Stimulated activated CD4-positive, alpha-beta T cell treated with anti-CD3 and anti-CD28 coated beads, Interleukin-4, amount 100 ng/mL, for 48 hours (primary cell): ENCODE measurements around the gene LRRC73.
A peak's percentile ranks its signal among the peaks of the same experiment; 100 is the strongest.
"Not testable (repeated sequence)": the region's sequence is repeated elsewhere in the genome, so short reads cannot be mapped to it uniquely, and the experiment has no call there.

Experiments
- DNase-seq, 2 donors: peaks; one replicate each; pipeline ENCODE4 v3.0.0-alpha.2; 2020; ENCODE audit warnings: low read depth in 2 of 2

Gene LRRC73

DNA sequence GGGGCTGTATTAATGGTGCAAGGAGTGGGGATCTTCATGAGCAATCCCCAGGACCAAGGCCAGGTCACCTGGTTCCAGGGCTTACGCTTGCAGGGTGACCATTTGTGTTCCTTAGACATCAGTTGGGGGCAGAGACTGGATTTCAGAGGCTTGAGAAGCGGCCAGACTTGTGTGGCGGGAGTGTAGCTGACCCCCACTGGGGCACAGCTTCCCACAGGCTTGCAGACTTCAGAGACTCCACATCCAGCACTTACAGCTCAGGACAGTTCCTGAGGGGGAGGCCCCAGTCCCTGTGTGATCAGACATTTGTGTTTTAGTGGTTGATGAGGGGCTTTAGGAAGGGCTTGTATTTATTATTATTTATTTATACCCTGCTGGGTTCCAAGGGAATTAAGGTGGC is 17.5 kb downstream of the LRRC73 start:
- no peak for DNase-seq

DNA sequence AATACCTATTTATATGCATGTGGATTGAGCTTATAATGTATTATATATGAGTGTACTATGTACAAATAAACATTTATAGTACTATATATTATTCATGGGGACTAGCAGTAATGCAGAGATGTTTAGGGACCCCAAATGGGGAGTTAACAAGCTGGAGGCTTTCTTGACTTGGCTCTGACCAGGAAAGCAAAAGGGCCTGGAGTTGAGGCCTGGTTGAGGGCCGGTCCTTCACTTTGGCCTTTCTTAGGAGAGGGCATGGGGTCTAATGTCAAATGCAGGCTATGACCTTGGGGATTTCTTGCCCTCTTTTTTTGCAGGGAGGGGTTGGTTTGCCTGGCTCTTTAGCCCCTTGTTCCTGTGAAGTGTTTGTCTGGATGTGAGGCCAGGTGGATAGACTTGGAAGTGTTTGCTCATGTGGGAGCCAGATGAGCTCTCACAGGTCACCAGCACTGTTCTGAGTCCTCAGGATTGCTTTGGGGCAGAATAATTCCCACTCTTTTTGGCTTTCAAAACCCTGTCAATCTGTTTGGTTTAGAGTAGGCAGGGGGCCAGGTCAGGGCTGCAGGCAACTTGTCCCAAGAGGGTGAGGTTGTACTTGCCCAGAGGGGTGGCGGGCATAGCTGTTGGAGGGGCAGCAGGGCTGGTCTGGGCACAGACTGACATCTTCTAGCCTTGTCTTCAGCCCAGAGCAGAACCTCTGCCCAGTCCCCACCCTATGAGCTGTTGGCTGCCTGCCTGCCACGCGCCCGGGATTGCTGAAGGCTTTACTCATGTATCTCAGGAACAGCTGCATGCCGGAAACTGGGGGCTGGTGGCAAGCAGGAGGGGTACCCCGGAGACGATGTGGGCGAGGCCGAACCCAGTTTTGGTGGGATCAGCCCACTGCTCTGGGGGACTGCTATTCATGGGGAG is 18.1 kb downstream of the LRRC73 start:
- DNase-seq = no peak

DNA sequence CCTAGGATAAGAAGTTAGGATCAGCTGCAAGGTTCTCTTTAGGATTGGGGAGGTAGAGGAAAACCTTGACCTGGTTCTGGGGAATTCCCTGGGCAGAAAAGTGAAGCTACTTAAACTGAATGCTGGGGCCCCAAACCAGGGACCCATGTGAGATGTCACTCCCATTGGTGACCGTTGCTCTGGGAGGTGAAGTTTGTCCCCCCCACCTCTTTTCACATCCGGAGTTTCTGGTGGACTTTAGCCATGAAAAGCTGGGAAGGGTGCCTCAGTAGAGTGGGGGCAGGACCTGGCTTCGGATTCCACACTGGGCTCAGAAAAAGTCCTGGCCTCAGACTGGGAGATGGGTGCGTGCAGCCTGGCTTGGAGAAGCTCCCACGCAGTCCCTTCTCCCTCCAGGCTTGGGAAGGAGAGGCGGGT is 19.6 kb downstream of the LRRC73 start:
- DNase-seq = no peak

DNA sequence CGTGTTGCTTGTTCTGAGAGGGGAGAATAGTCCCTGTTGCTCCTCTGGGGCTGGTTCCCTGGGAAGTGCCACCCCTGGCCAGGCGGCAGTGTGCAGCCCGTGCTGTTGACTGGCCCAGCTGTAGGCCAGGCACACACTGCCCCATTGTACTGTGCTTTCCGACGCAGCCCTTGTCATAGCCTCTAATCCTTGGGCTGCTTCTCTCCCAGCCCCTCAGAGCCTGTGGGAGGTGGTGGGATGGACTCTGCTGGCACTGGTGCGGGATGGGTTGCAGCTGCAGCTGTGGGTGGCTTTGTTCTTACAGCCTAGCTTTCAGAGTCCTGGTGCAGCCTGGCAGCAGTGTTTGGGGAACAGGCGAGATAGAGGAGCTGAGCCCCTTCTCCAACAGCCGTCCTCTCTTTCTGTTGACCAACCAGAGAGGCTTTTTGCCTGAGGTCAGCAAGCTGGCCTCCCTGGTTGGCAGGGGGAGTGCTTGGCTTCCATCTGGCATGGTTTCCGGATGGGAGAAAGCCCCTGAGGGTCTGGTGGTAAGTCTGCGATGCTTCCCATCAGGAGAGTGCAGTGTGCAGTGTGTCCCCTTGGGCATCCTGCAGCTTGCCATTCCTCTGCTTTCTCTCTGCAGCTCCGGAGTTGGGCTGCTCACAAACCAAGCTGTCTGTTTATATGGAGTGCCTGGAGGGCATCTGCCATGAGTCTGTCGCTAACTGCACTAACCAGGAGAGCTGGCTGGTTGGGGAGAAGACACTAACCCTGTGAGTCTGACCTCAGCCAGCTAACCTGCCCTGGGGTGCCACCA is 20.7 kb downstream of the LRRC73 start:
- no peak for DNase-seq

DNA sequence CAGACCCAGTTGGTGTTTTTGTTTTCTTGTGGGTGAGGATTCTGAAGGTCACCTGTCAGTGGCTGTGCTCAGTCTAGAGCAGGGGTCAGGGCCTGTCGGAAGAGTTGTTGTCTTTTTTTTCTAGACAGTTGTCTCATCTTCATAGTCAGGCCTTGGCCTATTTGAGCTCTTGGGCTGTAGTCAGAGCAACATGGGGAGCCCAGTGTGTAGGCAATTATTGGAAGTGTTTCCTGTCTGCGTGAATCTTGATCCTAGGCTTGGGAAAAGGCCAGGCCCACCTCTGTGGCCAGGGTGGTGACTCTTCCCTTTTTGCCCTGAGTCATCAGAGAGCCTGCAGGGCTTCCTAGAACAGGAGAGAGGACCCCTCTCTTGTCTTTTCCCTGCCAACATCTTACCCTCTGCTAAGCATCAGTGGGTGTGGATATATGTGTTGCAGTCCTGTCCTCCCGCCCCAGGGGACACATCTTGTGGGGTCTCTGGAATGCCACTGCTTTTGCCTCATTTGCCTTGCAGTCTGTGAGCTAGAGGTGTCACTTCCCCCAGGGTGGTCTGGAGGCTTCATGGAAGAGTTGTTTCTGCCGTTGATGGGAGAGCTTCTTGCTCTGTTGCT is 21.4 kb downstream of the LRRC73 start:
- DNase-seq = no peak

DNA sequence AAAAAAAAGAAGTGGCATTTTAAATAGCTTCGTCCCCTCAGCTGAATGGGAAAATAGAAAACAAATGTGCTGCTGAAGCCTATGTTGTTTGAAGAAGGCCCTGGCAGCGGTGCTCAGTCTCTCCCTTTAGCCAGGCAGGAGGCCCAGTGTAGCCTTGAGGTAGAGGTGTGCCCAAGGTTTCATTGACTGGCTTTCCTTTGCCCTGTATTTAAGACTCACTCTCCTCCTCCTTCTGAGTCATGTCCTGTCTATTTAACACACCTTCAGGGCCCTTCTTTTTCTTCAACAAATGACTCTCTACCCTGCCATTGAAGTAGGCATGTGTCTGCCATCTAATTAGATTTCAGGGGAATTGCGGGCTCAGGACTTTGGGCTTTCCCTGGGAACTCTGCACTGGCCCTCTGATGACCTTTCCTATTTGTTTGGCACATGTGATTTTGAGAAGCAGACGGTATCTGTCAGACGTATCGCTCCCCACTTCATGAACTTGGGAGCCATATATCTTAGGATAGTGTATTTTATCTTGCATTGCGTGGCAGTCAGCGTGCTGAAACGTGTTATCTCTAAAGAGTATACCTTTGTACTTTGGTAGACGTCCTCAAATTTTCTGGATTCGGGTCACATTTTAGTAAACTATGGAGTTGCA is 28.4 kb downstream of the LRRC73 start:
- DNase-seq = no peak

DNA sequence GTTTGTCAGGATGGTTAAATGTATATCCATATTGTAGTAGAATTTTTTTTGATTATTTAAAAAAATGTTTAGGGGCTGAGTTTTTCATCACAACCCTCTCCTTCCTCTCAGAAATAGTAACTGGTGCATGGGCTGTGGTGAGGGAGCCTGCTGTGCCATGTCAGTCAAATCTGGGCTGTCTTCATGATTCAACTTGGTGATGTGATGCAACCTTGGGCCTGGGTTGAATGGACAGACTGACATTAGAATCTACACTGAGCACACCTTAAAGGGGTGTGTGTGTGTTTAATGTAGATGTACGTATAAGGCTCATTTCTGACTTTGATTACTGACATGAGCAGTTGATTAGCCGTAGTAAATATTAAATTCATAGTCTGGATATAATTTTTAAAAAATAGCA is 29.1 kb downstream of the LRRC73 start:
- DNase-seq = no peak

DNA sequence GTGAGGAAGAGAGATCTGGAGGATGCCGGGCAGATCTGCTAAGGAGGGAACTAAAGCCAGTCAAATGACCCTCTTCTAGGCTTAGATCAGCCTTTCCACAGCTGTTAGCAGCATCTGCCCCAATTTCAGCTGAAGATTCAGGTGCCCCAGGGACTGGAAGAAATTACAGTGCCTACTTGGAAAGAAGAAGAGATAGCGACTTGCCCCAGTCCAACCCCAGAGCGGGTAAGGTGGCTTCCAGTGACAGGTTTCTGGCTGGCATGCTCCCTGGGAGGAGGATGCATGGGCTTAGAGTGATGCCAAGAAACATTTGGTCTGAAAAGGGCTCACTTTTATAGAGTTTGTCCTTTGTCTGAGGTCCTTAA is 32.2 kb downstream of the LRRC73 start:
- no peak for DNase-seq

DNA sequence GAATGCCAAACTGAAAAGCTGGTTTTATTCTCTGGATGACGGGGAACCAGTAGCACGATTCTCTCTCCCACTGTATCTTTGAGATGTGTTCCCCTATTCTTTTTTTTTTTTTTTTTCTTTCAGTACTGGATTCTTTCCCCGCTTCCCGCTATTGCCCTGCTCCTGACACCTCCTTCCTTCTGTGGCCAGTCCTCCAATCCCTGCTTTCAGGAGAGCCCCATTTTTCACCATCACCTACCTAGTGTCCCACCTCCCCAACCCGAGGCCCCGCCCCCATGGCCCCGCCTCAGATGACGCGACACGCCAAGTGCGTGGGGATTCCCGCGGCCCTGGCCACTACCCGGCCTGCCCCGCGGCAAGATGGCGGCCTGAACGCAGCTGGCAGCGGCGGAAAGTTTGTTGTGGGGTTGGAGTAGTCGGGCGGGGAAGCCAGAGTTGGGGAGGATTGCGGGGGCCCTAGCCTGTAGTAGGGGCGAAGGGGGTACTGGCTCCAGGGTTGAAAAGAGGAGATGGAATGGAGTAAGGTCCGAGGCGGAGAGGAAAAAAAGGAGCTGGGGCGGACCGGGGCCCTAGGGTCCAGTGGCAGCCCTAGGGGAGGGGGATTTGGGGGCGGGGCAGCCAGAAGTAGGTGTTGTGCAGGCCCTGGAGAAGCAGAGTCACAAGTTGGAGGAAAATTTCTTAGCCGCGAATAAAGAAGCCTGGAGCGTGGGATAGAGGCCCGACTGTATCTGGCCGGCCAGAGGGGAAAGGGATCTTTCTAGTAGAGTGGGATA is 32.7 kb downstream of the LRRC73 start, which contains the start of gene TJAP1:
Gene TJAP1, plus strand, starts transcription at position 336 of the 773 bp plus-strand sequence. CDS start 21,432 bp downstream, outside the sequence.
- peak; percentile 98 to 99 for DNase-seq

DNA sequence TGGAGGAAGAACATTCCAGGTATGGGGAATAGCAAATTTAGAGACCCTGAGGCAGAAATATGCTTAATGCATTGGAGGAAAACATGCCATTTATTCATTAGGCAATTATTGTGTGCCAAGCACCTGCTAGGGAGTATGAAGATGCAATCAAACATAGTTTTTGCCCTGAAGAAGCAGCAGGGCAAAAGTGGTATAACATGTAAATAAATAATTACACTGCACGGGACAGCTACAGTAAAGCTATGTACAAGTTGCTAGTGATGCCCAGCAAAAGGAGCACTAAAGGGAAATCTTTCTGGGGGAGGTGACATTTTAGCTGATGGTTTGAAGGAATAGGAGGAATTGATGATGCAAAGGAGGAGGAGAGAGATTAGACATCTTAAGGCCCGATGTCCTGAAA is 33.4 kb downstream of the LRRC73 start:
- DNase-seq = no peak

DNA sequence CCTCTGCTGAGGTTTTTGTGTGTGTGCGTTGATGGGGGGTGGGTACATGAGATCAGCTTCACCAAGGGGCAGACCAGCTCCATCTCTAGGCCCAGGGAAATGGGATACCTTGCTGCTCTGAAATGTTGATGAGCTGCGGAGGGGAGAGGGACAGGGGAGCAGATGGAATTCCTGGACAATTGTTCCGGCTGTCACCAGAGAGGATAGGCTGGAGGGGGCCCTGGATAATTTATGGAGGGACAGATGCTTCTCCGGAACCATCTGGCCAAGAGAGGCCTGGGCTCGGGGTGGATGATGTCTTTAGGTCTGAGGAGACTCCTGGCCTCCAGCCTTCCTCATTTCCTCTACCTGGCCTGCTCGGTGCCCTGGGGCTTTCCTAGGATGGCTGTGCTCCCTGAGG is 34.6 kb downstream of the LRRC73 start:
- no peak for DNase-seq

DNA sequence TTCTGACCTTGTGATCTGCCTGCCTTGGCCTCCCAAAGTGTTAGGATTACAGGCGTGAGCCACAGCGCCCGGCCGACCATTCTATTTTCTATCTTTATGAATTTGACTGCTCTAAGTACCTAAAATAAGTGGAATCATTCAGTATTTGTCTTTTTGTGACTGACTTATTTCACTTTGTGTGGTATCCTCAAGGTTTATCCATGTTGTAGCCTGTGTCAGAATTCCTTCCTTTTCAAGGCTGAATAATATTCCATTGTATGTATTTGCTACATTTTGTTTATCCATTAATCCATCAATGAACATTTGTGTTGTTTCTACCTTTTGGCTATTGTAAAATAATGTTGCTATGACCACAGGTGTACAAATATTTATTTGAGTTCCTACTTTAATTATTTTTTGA is 37.6 kb downstream of the LRRC73 start:
- DNase-seq = no peak

DNA sequence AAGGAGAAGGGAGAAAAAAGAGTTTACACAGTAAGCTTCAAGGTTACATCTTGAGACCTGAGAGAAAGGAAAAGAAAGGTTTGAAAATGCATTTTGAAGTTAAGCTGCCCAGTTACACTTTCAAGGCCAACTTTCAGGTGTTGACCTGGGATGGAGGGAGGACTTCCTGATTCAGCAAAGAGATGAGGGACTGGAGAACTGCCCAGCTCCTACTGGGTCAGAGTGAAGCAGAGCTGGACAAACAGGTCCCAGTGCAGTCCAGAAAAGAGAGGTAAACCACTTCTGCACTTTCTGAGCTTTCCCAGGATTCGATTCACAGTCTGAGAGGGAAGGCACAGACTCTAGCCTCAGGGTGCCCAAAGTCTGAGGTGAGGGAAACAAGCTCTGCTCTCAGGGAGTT is 38.7 kb downstream of the LRRC73 start:
- no peak for DNase-seq

DNA sequence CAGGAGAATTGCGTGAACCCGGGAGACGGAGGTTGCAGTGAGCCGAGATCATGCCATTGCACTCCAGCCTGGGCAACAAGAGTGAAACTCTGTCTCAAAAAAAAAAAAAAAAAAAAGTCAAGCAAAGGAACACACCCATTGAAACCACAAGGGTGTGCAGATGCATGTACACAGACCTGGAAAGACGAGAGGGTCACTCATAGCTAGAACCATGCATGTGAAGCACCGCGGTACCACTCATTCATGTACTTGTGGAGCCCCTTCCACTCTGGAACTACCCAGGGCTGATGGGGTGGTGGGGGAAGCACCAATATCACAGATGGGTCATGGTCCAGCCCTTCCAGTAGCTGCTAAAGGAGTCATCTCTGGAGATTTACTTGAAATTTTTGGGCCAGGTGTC is 40.2 kb downstream of the LRRC73 start:
- DNase-seq = no peak

DNA sequence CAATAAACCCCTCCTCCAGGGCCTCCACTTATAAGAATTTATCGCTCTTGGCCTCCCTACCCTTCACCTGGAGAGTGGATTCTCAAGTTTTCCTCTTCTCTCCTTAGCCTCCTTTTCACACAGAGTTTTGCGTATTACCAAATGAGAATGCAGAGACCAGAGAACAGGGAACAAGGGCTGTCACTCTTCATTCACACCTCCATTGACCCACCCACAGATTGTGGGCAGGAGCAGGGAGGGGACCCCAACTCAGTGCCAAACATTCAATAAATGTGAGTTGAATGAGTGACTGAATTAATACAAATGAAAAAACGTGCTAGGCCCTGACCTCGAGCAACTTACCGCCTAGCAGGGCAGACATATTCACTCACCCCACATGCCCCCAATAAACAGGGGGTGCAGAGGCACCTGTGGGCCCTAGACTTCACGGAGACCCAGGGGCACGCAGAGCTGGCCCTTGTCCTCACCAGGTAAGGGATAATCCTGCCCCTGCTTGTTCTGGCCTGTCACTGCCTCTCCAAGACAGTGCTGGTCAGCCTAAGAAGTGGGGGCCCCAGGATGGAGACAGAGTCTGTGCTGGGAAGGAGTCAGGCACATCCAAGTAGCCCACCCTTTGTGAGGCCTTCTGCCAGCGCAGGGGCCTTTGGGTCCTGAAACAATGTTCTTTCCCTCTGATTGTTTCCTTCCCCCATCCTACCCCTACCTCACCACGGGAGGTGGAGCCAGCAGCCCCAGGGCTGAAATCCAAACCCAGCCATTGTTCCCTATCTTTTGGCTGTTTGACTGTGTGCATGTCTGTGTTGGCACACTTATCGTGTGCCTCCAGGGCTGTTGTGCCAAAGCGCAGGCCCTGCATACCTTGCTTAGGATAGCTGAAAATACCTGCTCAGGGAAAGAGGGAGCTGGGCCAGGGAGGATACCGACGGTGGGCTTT is 41.1 kb downstream of the LRRC73 start:
- DNase-seq = no peak

DNA sequence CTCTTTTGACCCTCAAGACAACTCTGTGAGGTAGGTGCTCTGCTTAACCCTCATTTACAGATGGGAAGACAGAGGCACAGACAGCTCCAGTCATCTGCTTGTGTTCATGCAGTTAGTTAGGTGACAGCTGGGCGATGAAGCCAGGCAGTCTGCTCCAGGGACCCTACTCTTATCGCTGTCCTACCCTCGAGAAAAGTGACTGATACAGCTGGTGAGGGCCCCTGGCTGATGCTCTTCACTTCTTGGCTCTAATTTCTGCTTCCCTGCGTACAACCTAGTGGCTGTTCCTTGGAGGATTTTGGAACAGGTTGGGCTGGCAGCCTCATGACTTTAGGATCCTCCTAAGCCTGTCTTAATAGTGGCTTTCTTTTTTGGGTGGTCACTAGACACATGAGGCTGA is 41.9 kb downstream of the LRRC73 start:
- no peak for DNase-seq

DNA sequence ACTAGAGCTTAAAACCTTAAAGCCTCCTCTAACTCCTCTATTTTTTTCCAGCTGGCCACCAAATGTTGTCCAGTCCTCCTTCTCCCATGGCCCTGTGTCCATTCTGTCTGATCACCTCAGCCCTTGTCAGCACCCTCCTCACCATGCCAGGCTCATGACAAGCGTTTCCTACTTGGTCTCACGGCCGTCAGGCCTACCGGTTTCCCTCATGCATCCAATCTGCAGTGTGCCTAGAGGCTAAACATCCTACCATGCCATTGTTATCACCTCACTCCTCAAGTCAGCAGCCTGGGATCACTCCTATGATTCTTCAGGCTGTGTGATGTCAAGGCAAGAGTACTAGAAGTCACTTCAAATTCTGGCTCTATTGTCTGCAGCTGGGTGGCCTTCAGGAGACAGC is 42.4 kb downstream of the LRRC73 start:
- DNase-seq = no peak

DNA sequence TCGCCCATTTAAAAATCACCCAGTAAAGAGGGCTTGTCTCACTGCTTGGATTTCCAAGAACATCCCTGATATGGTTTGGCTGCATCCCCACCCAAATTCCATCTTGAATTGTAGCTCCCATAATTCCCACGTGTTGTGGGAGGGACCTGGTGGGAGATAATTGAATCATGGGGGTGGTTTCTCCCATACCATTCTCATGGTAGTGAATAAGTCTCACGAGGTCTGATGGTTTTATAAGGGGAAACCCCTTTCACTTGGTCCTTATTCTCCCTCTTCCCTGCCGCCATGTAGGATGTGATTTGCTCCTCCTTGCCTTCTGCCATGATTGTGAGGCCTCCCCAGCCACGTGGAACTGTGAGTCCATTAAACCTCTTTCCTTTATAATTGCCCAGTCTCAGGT is 42.9 kb downstream of the LRRC73 start:
- DNase-seq = not testable (repeated sequence)

DNA sequence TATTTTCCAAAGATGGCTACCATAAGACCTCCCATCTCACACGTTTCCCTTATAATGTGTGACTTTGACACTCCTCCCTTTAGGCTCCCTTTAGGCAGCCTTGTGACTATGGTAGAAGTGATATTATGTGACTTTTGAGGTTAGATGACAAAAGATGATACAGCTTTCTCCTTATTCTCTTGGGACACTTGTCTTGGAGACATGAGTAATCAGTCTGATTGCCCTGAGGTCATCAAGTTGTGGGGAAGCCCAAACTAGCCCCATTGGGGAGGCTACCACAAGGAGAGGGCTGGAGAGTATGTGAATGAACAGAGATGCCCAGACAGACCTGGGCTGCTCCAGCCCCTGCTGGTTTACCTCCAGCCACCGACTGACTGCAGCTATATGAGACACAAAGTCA is 44.2 kb downstream of the LRRC73 start:
- no peak for DNase-seq

DNA sequence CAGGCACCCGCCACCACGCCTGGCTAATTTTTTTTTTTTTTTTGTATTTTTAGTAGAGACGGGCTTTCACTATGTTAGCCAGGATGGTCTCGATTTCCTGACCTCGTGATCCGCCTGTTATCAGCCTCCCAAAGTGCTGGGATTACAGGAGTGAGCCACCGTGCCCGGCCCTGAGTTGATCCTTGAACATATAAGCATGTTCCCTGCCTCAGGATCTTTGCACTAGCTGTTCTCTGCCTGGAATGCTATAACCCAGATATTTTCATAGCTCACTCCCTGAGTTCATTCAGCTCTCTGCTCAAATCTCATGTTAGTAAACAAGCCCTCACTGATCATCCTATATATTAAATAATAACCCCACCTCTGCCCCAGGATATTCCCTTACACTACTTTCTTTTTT is 45.8 kb downstream of the LRRC73 start:
- DNase-seq = no peak
